HepG2 (cell line): ENCODE measurements around the gene APOBEC3B. TPM values are rescaled to one million over a fixed set of nuclear protein-coding genes. Genes with fewer than 3 reads are reported as not detected.

Experiments
- AGO1 ChIP-seq: fragments of 200-400 bp; formaldehyde crosslinking; IDR thresholded peaks from 2 replicates; pipeline ENCODE4 v1.6.1; 2017; ENCODE audit warnings: mild to moderate bottlenecking, low read depth, low read length, moderate library complexity; ENCODE audit not compliant: poor library complexity, severe bottlenecking
- CBX2 ChIP-seq, 2 experiments: fragments of 200-600 bp in 1 of 2; sonication (generic); formaldehyde crosslinking in 1 of 2; IDR thresholded peaks; 2 replicates each; pipeline versions ENCODE4 v1.7.0 to v1.8.1; 2018 to 2022; ENCODE audit warnings: low read depth in 2 of 2, low read length in 1 of 2, mild to moderate bottlenecking in 1 of 2, missing genetic modification reagents in 1 of 2
- CREBL2 ChIP-seq: sonication (generic); formaldehyde crosslinking; IDR thresholded peaks from 2 replicates; pipeline ENCODE4 v1.8.1; 2023; ENCODE audit warnings: missing genetic modification reagents, mild to moderate bottlenecking, borderline replicate concordance
- EED ChIP-seq: sonication (generic); formaldehyde crosslinking; IDR thresholded peaks from 2 replicates; pipeline ENCODE4 v1.5.0; 2020; ENCODE audit warnings: mild to moderate bottlenecking, missing genetic modification reagents
- EHMT2 ChIP-seq: fragments of 200-600 bp; sonication (generic); IDR thresholded peaks from 2 replicates; pipeline ENCODE4 v1.7.0; 2017; ENCODE audit warnings: antibody characterized with exemption, low read depth, low read length, borderline replicate concordance
- FOXM1 ChIP-seq: sonication (generic); formaldehyde crosslinking; IDR thresholded peaks from 2 replicates; pipeline ENCODE4 v1.5.0; 2020; ENCODE audit warnings: missing genetic modification reagents
- GATA4 ChIP-seq: sonication (generic); IDR thresholded peaks from 2 replicates; pipeline ENCODE4 v1.6.1; 2016; ENCODE audit warnings: antibody characterized with exemption, low read depth, borderline replicate concordance
- HNF4A ChIP-seq: sonication (generic); formaldehyde crosslinking; IDR thresholded peaks from 2 replicates; pipeline ENCODE4 v1.4.0; 2020; ENCODE audit warnings: missing genetic modification reagents
- HOXA3 ChIP-seq: sonication (generic); formaldehyde crosslinking; IDR thresholded peaks from 2 replicates; pipeline ENCODE4 v1.5.0; 2020; ENCODE audit warnings: missing genetic modification reagents
- HOXD1 ChIP-seq: sonication (generic); formaldehyde crosslinking; IDR thresholded peaks from 2 replicates; pipeline ENCODE4 v1.5.0; 2020; ENCODE audit warnings: missing genetic modification reagents
- MIXL1 ChIP-seq: IDR thresholded peaks from 2 replicates; pipeline ENCODE4 v1.6.1; 2016
- MTA1 ChIP-seq: sonication (generic); formaldehyde crosslinking; IDR thresholded peaks from 2 replicates; pipeline ENCODE4 v1.4.0; 2020; ENCODE audit warnings: missing genetic modification reagents, mild to moderate bottlenecking, borderline replicate concordance
- NAIF1 ChIP-seq: sonication (generic); formaldehyde crosslinking; IDR thresholded peaks from 2 replicates; pipeline ENCODE4 v1.5.0; 2020; ENCODE audit warnings: mild to moderate bottlenecking, missing genetic modification reagents, borderline replicate concordance
- PCBP1 ChIP-seq: fragments of 200-400 bp; formaldehyde crosslinking; IDR thresholded peaks from 2 replicates; pipeline ENCODE4 v1.6.1; 2017; ENCODE audit warnings: mild to moderate bottlenecking, low read depth, low read length, borderline replicate concordance
- PITX1 ChIP-seq: sonication (generic); formaldehyde crosslinking; IDR thresholded peaks from 2 replicates; pipeline ENCODE4 v1.5.1; 2020; ENCODE audit warnings: mild to moderate bottlenecking, missing genetic modification reagents
- RXRB ChIP-seq: IDR thresholded peaks from 2 replicates; pipeline ENCODE4 v1.6.1; 2016; ENCODE audit warnings: borderline replicate concordance, missing genetic modification reagents, missing compliant biosample characterization
- XRCC5 ChIP-seq: fragments of 200-400 bp; formaldehyde crosslinking; optimal IDR thresholded peaks from 2 replicates; pipeline ENCODE3; 2017; ENCODE audit warnings: mild to moderate bottlenecking, low read length
- ZBTB7B ChIP-seq: sonication (generic); formaldehyde crosslinking; IDR thresholded peaks from 2 replicates; pipeline ENCODE4 v1.4.0; 2020; ENCODE audit warnings: missing genetic modification reagents
- ZFP37 ChIP-seq: sonication (generic); formaldehyde crosslinking; IDR thresholded peaks from 2 replicates; pipeline ENCODE4 v1.4.0; 2020; ENCODE audit warnings: missing genetic modification reagents, borderline replicate concordance
- ZNF501 ChIP-seq: sonication (generic); formaldehyde crosslinking; IDR thresholded peaks from 2 replicates; pipeline ENCODE4 v1.5.1; 2020; ENCODE audit warnings: mild to moderate bottlenecking, moderate library complexity, missing genetic modification reagents
- ZNF670 ChIP-seq: sonication (generic); formaldehyde crosslinking; IDR thresholded peaks from 2 replicates; pipeline ENCODE4 v1.8.0; 2022; ENCODE audit warnings: mild to moderate bottlenecking, missing genetic modification reagents, borderline replicate concordance
- ZNF687 ChIP-seq: sonication (generic); formaldehyde crosslinking; IDR thresholded peaks from 2 replicates; pipeline ENCODE4 v1.5.1; 2020; ENCODE audit warnings: mild to moderate bottlenecking, missing genetic modification reagents, moderate library complexity
- ZNF780A ChIP-seq: sonication (generic); formaldehyde crosslinking; IDR thresholded peaks from 2 replicates; pipeline ENCODE4 v1.8.0; 2022; ENCODE audit warnings: mild to moderate bottlenecking, missing genetic modification reagents, moderate library complexity
- ZNF800 ChIP-seq: sonication (generic); formaldehyde crosslinking; IDR thresholded peaks from 2 replicates; pipeline ENCODE4 v1.4.0; 2020; ENCODE audit warnings: missing genetic modification reagents
- ZNF891 ChIP-seq: sonication (generic); formaldehyde crosslinking; IDR thresholded peaks from 2 replicates; pipeline ENCODE4 v1.5.0; 2020; ENCODE audit warnings: mild to moderate bottlenecking, missing genetic modification reagents
- polyA plus RNA-seq, 8 experiments: library from polyadenylated mRNA; depleted of rRNA in 3 of 8; stranded (reverse) in 7 of 8; unstranded in 1 of 8; fragments of >200 nt; fragmentation: Illumina TruSeq in 4 of 8; extraction: Trizol in 4 of 8; gene quantifications; 2 replicates each; pipeline versions ENCODE4 v1.2.1 to v1.2.3, GENCODE V29; 2011 to 2016; ENCODE audit warnings: low read depth in 4 of 8, missing spikeins in 1 of 8, mixed read lengths in 1 of 8; ENCODE audit not compliant: insufficient read depth in 1 of 8
- total RNA-seq, 5 experiments: library from RNA; depleted of rRNA; stranded (reverse); fragments of >200 nt; fragmentation: Illumina TruSeq; extraction: Trizol; gene quantifications; 2 replicates each; pipeline ENCODE4 v1.2.3, GENCODE V29; 2016; ENCODE audit warnings: low read depth in 1 of 5

APOBEC3B gene
- total and polyA plus RNA-seq, 2 of the 13 experiments (the other 11 are each of a cell fraction or from before 2014, with no cell fraction given) = 6.7 to 8.8 TPM

- TF ChIP-seq AGO1 (no peak), HNF4A (no peak), NAIF1 (CRISPR knock-in tag) (no peak), ZNF670 (CRISPR knock-in tag) (no peak), CREBL2 (CRISPR knock-in tag) (no peak), ZNF891 (CRISPR knock-in tag) (no peak), FOXM1 (CRISPR knock-in tag) (no peak), XRCC5 (no peak), ZBTB7B (0 out of 2 replicates have a peak, but pooled peaks have one; percentile 30), PCBP1 (no peak), ZNF501 (0 out of 2 replicates have a peak, but pooled peaks have one; percentile 9), CBX2 (IDR thresholded peaks at IDR 0.05; ENCODE audit: low read depth, low read length) (no peak), CBX2 (CRISPR knock-in tag; IDR thresholded peaks at IDR 0.05; ENCODE audit: low read depth) (no peak), MIXL1 (no peak), EED (CRISPR knock-in tag) (0 out of 2 replicates have a peak, but pooled peaks have one; percentile 43), ZNF800 (CRISPR knock-in tag) (no peak), MTA1 (CRISPR knock-in tag) (no peak), ZFP37 (CRISPR knock-in tag) (no peak), HOXD1 (CRISPR knock-in tag) (peak; percentile 58; the same call in 1 of the 2 replicates), RXRB (CRISPR knock-in tag) (no peak), EHMT2 (no peak), ZNF780A (CRISPR knock-in tag) (no peak), ZNF687 (CRISPR knock-in tag) (peak; percentile 68), HOXA3 (CRISPR knock-in tag) (peak; percentile 35), GATA4 (peak; percentile 40; the same call in 1 of the 2 replicates), PITX1 (CRISPR knock-in tag) (no peak)
Measured at GRCh38 chr22:39013942-39014722, 32.0 kb downstream of the APOBEC3B start, which contains the start of gene APOBEC3C (continued).
